ENCODE measurements around the gene SERPINB2.
"Not testable (repeated sequence)": the region's sequence is repeated elsewhere in the genome, so short reads cannot be mapped to it uniquely, and the experiment has no call there.

Gene SERPINB2

GRCh38 chr18:63888470-63889190 lies 1.1 kb downstream of the SERPINB2 start:
- in situ Hi-C loops (cut with HindIII; ENCODE audit: low sequenced_read_pairs), result no loop called here

GRCh38 chr18:63889626-63890025 lies 2.1 kb downstream of the SERPINB2 start:
- in situ Hi-C loops (cut with HindIII; ENCODE audit: low sequenced_read_pairs), result no loop called here

- in situ Hi-C loops (cut with HindIII; ENCODE audit: low sequenced_read_pairs), result no loop called here
These were observed 2.9 kb downstream of the SERPINB2 start for GRCh38 chr18:63890237-63890949.

DNA sequence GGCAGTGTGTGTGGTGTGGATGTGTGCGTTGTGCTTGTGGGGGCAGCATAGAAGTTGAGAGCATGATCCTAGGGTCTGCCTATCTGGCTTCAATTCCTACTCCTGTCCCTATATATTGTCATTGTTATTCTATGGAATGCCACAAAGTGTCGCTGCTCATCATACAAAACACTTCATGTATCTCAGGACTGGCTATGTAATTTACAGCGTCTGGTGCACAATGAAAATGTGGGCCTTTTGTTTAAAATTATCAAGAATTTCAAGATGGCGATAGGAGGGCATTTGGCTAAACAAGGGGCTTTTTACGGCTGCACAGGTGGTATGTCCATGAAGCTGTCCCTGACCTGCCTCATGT lies 3.4 kb downstream of the SERPINB2 start:
- in situ Hi-C loops (cut with HindIII; ENCODE audit: low sequenced_read_pairs), result no loop called here

GRCh38 chr18:63892566-63892965 lies 5.1 kb downstream of the SERPINB2 start:
- in situ Hi-C loops (cut with HindIII; ENCODE audit: low sequenced_read_pairs), result no loop called here

DNA sequence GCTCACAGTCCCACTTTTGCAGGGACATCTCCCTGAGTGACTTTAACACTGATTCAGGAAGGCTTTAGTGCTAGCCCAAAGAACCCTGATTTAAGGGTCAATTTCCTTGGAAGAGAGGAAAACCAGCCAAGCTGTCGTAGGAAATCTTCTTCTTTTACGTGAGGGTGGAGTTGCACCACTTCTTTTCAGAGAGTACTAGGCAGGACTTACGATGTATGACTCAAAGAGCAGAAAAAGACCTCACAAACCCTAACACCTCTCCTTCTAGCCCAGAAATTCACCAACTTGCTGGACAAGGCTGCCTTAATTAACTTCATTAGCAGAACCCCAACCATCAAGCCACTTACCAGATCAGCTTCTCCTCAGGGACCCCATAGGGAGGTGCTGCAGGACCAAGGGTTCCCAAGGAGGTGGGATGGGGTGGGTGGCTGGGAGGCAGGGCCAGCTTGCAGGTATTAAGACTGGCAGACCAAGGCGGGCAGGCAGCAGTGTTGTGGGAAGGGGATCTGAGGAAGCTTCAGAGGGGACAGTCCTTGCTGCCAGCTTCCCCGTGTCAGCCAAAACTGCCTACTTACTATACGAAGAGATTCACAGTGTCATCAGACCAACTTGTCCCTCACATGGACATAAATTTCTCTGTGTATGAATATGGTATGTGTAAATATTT lies 6.7 kb downstream of the SERPINB2 start:
- in situ Hi-C loops (cut with HindIII; ENCODE audit: low sequenced_read_pairs), result no loop called here

DNA sequence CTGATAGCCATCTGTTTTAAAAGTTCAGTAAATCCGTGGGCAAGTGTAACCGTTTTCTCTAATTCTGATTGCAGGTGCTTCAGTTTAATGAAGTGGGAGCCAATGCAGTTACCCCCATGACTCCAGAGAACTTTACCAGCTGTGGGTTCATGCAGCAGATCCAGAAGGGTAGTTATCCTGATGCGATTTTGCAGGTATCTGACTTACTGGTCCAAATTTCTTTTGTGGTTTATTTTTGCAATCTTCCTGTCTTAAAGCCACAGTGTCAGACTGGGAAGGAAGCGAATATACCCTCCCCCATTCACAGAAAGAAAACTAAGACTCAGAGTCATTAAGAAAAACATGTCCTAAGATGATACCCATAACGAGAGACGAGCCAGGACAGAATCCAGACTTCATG lies 7.7 kb downstream of the SERPINB2 start:
- in situ Hi-C loops (cut with HindIII; ENCODE audit: low sequenced_read_pairs), result no loop called here

DNA sequence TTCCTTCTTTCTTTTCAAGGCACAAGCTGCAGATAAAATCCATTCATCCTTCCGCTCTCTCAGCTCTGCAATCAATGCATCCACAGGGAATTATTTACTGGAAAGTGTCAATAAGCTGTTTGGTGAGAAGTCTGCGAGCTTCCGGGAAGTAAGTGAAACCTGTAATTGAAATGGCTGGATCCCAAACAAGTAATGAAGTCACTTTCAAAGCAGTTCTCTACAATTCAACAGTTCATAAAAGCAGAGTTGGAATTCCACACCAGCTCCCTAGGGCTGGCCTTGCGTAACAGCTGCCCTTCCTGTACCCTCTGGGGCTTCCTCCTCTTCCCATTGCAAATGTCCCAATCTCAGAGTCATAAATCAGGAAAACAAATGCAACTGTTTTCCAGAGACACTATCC lies 9.6 kb downstream of the SERPINB2 start:
- in situ Hi-C loops (cut with HindIII; ENCODE audit: low sequenced_read_pairs), result no loop called here

GRCh38 chr18:63899206-63899605 lies 11.7 kb downstream of the SERPINB2 start:
- in situ Hi-C loops (cut with HindIII; ENCODE audit: low sequenced_read_pairs), result no loop called here

DNA sequence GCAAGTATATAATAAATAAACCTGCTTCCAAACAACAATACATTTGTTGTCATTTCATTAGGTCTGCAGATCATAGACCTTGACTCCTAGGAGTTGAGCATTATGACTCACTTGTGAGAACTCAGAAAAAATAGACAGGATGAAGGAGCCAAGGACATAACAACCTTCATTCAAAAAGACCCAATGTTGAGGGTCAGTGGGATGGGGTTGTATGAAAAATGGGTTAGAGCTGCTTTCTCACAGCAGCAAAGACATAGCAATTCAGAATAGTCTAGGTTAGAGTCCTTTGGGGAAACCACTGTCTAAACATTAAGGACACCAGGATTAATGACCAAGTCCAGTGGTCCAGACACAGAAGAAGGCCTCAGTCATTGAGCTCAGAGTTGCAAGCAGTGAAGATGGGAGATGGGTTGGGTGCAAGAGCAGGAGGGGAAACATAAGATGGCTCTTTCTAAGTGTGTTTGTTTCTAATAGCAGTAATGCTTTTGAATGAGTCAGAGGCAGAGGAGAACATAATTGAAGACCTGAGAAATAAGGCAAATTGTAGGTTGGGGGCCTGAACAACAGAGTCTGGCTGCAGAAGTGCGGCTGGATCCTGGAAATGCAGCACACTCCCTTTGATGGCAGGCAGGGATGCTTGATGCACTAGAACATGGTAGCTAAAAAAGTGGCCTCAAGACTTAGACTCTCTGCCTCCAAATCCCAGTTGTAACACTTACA lies 16.5 kb downstream of the SERPINB2 start:
- in situ Hi-C loops (cut with HindIII; ENCODE audit: low sequenced_read_pairs), result no loop called here

- in situ Hi-C loops (cut with HindIII; ENCODE audit: low sequenced_read_pairs), result no loop called here
These were observed 17.2 kb downstream of the SERPINB2 start for GRCh38 chr18:63904694-63905093.

DNA sequence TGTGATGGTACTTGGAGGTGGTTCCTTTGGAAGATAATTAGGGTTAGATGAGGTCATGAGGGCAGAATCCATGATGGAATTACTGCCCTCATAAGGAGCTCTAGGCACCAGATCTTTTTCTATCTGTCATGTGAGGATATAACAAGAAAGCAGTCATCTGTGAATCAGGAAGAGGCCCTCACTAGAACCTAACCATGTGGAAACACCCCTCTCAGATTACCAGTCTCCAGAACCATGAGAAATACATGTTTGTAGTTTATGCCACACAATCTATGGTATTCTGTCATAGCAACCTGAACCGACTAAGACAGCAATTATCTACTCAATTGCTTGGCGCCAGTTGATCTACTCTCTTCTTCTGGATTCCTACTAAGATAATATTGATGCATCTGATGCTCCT lies 17.9 kb downstream of the SERPINB2 start:
- in situ Hi-C loops (cut with HindIII; ENCODE audit: low sequenced_read_pairs), result no loop called here

GRCh38 chr18:63906056-63906455 lies 18.6 kb downstream of the SERPINB2 start:
- in situ Hi-C loops (cut with HindIII; ENCODE audit: low sequenced_read_pairs), result no loop called here

- in situ Hi-C loops (cut with HindIII; ENCODE audit: low sequenced_read_pairs), result no loop called here
These were observed 20.2 kb downstream of the SERPINB2 start, which contains the start of gene SERPINB10 for GRCh38 chr18:63907664-63908063. TSS of gene SERPINB10 (plus strand) at chr18:63907958. CDS start at chr18:63915511, 7,553 bp downstream.

- in situ Hi-C loops (cut with HindIII; ENCODE audit: low sequenced_read_pairs), result no loop called here
These were observed 21.4 kb downstream of the SERPINB2 start for GRCh38 chr18:63908858-63909257.

GRCh38 chr18:63909870-63910269 lies 22.4 kb downstream of the SERPINB2 start:
- in situ Hi-C loops (cut with HindIII; ENCODE audit: low sequenced_read_pairs), result no loop called here

DNA sequence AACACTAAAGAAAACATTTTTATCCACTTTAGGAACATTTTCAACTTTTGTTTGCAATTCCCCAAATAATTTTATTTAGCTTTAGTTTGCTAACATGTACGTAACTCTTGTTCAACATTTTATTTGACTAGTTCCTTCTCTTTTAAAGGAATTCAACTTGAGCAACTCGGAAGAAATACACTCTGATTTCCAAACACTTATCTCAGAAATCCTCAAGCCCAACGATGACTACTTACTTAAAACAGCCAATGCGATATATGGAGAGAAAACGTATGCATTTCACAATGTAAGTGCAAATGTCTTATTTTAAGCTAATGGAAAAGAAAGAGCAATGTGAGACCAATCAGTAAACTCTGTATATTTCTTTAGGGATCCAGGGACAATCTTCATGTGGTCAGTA lies 30.3 kb downstream of the SERPINB2 start:
- in situ Hi-C loops (cut with HindIII; ENCODE audit: low sequenced_read_pairs), result no loop called here

DNA sequence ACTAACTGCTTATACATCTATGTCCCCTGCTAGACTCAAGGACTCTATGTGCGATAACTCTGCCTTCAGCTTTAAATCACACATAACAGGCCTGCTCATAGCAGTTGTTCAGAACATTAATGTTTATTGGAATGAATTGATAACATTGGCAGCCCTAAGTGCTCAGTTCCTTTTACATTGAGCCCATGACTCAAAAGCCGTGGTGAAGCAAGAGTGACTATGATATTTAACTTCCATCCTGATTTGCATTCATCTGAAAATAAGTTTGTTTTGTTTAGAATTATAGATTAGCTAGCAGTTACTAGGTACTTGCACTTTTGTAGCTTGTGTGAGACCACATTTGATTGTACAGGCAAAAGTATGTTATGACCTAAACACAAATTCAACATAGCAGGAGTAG lies 34.5 kb downstream of the SERPINB2 start:
- in situ Hi-C loops (cut with HindIII; ENCODE audit: low sequenced_read_pairs), result no loop called here

DNA sequence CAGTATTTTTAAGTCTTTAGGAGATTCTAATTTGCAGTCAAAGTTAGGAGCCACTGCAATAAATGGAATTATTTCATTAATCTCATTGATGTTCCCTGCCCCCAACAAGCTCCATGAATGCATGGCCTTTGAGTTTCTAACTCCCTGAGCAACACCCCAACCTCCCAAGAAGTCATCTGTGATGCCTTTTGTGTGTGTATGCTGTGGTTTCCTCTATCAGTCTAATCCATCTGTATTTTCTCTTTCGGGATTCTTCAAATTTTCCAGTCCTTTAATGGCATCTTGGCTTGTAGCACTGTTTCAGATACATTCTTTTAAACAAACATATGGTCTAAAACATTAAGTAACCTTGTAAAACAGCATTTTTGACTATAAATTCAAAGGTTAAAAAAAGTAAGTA lies 37.0 kb downstream of the SERPINB2 start:
- in situ Hi-C loops (cut with HindIII; ENCODE audit: low sequenced_read_pairs), result no loop called here

- in situ Hi-C loops (cut with HindIII; ENCODE audit: low sequenced_read_pairs), result no loop called here
These were observed 40.8 kb downstream of the SERPINB2 start for GRCh38 chr18:63928331-63928730.

DNA sequence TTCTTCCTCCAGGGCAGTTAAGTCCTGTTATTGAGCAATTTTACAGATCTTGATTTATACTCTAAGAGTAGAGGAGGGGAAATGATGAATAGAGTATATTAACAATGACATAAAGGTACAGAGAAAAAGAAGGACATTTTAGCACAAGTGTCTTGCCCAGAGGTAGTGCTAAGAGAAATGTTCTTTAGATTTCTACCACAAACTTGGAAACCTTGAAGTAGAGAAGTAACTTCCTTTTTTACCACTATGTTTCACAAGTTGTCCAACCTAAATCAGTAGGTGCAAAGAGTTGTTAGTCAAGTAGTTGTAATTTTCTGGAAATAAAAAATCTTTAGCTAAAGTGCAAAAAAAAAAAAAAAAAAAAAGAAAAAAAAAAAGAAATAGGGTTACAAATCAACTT lies 41.9 kb downstream of the SERPINB2 start:
- in situ Hi-C loops (cut with HindIII; ENCODE audit: low sequenced_read_pairs), result not testable (repeated sequence)
